AG04450 (cell line): ENCODE data around the gene VARS1. TPM values are rescaled to one million over a fixed set of nuclear protein-coding genes. Genes with fewer than 3 reads are reported as not detected.
A peak's percentile ranks its signal among the peaks of the same experiment; 100 is the strongest.

ENCODE experiments used
- CTCF ChIA-PET: fragments of 300-600, 350-600 bp; formaldehyde crosslinking; extraction: SDS; loops from one replicate; lab custom pipeline; 2022; ENCODE audit warnings: antibody characterized with exemption, inconsistent platforms; lab: Charles Lee
- POLR2A ChIA-PET: fragments of 350-600 bp; formaldehyde crosslinking; extraction: SDS; loops from one replicate; lab custom pipeline; 2021; ENCODE audit warnings: antibody characterized with exemption, inconsistent platforms; lab: Yijun Ruan, JAX
- DNase-seq: peaks from one replicate; pipeline ENCODE4 v3.0.0-alpha.2; 2011; ENCODE audit warnings: low read depth, low spot score
- H3K27ac ChIP-seq: one replicate; pipeline ENCODE4 v1.5.1; 2012; ENCODE audit warnings: low read depth, low read length, control low read depth
- H3K27me3 ChIP-seq: one replicate; pipeline ENCODE4 v1.6.0; 2012; ENCODE audit warnings: low read length; ENCODE audit not compliant: control insufficient read depth, insufficient read depth
- H3K4me3 ChIP-seq: 2 replicates; pipeline ENCODE4 v1.5.1; 2011; ENCODE audit warnings: mild to moderate bottlenecking, low read depth, low read length, control low read depth
- H3K9me3 ChIP-seq: 2 replicates; pipeline ENCODE4 v1.5.1; 2012; ENCODE audit warnings: low read length; ENCODE audit not compliant: control insufficient read depth, insufficient read depth
- polyA plus RNA-seq: library from polyadenylated mRNA; depleted of rRNA; stranded (reverse); fragments of >200 nt; gene quantifications from 2 replicates; pipeline ENCODE4 v1.2.3, GENCODE V29; 2011
- TF ChIP-seq, protein P1 (sequence below): IDR thresholded peaks from 2 replicates; pipeline ENCODE4 v1.5.1; 2011; ENCODE audit warnings: low read depth, low read length, control low read depth, inconsistent platforms

The VARS1 gene
- polyA plus RNA-seq, 1 experiment: 16.0 TPM

DNA sequence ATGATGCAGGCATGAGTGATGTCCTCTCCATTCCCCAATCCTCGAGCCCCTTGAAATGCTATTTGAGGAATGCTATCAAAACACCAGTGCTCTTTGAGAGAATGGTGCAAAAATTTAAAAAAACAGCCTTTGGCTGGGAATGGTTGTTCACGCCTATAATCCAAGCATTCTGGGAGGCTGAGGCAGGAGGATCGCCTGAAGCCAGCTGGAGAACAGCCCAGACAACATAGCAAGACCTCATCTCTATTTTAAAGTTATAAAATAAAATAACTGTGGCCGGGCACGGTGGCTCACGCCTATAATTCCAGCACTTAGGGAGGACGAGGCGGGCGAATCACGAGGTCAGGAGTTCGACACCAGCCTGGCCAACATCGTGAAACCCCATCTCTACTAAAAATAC is 4.2 kb upstream of the VARS1 start:
- Histone ChIP-seq H3K4me3 (no peak overlapping the region), H3K27me3 (no peaks in the 10 kb centered on the region), H3K27ac (no peak overlapping the region), H3K9me3 (no peaks in the 10 kb centered on the region)
- TF ChIP-seq, protein P1, sequence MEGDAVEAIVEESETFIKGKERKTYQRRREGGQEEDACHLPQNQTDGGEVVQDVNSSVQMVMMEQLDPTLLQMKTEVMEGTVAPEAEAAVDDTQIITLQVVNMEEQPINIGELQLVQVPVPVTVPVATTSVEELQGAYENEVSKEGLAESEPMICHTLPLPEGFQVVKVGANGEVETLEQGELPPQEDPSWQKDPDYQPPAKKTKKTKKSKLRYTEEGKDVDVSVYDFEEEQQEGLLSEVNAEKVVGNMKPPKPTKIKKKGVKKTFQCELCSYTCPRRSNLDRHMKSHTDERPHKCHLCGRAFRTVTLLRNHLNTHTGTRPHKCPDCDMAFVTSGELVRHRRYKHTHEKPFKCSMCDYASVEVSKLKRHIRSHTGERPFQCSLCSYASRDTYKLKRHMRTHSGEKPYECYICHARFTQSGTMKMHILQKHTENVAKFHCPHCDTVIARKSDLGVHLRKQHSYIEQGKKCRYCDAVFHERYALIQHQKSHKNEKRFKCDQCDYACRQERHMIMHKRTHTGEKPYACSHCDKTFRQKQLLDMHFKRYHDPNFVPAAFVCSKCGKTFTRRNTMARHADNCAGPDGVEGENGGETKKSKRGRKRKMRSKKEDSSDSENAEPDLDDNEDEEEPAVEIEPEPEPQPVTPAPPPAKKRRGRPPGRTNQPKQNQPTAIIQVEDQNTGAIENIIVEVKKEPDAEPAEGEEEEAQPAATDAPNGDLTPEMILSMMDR: no peak
- ChIA-PET CTCF (interaction anchor here (2.1 kb wide), 1 partner anchor 8 kb away, joined by 10 read pairs; no protein-coding TSS in a partner anchor), POLR2A (no interaction called here)
- no peak for DNase-seq

DNA sequence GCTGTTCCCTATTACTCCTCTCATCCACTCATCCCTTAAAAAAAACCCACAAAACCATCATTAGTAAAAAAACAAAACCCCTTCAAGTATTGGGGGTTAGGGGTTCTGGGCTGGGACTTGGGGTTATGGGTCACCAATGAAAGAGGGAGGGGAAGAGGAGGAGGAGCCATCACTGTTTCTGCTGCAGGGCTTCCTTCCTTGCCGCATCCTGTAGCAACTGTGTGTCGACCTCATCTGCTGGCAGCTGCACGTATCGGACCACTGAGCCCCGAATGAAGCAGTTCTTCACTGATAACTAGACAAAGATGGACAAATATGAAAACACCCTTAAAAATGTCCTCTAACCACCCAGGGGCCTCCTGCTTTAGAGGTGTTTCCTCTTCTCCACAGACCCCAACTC is 2.0 kb upstream of the VARS1 start:
- Histone ChIP-seq H3K9me3 (no peaks in the 10 kb centered on the region), H3K27ac (no peak overlapping the region), H3K27me3 (no peaks in the 10 kb centered on the region), H3K4me3 (no peak overlapping the region)
- ChIA-PET CTCF (no interaction called here), POLR2A (interaction anchor here (1.4 kb wide), 1 partner anchor 18 kb away, joined by 3 read pairs; the partner anchor contains the start of genes HSPA1A and HSPA1L)
- TF ChIP-seq, protein P1: no peak
- no peak for DNase-seq

DNA sequence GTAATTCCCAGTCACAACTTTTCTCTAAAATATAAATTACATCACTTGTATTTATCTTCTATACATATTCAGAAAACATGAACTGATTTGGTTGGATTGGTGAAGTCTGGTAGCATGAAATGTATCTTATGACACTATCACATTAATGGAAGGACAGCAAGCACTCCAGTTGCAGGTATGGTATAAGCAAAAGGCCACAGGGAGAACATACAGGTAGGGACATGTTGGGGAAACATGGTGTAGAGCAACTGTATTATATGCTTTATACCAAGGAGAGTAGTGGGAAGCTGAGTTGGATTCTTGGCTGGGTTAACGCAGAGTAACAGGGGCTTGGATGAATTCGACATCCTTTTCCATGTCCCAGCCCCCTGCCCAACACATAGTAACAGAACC is 1.4 kb upstream of the VARS1 start:
- POLR2A ChIA-PET: interaction anchor here (1.4 to 2.9 kb wide), 3 partner anchors 17 to 31 kb away, joined by 3 to 27 read pairs (median 5); partner anchors contain the start of genes HSPA1A, HSPA1B and HSPA1L
- no peaks in the 10 kb centered on the region for H3K27me3 ChIP-seq
- no peak overlapping the region for H3K4me3 ChIP-seq
- CTCF ChIA-PET: interaction anchor here (0.6 to 2.3 kb wide), 3 partner anchors 9 to 49 kb away, joined by 3 to 25 read pairs (median 5); partner anchors contain the start of gene LSM2
- TF ChIP-seq, protein P1: no peak
- H3K9me3 ChIP-seq: no peaks in the 10 kb centered on the region
- no peak for DNase-seq
- no peak overlapping the region for H3K27ac ChIP-seq

DNA sequence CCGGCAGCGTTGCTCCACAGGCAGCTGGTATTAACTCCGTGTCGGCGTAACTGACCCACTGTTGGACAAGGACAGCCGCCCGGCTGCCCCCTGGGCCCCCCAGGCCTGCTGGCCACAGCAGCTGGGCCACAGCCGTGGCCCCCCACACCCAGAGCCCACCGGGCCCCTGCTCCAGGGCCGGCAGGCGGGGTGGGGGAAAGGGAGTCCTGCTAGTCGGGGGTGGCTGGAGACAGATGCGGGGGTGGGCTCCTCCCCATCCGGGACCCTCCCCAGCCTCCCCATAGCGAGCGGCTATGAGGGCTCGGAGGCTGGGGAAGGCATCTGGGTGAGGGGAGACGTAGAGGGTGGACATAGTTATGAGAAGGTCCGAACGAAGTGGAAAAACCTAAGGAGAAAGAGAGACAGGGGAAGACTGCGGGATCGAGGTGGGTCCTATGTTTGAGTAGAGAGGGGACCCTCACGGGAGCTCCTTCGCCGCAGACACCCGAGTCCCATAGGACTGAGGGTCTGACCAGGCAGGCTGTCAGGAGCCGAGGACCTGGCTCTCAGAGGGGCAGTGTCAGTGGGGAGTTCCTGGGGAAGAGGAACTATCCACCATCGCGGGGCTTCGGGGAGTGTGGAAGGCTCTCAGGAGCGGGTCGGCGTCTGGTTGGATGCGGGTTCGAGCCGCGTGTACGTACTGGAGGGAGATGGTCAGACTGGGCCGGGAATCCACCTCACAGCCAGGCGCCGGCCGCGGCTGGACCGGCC is 511 bp downstream of the VARS1 start:
- ChIA-PET CTCF (interaction anchor here (1.0 to 2.3 kb wide), 6 partner anchors 8 to 80 kb away, joined by 3 to 25 read pairs (median 3); partner anchors contain the start of genes LSM2 and LY6G6D), POLR2A (interaction anchor here (0.6 to 2.9 kb wide), 7 partner anchors 12 to 112 kb away, joined by 3 to 27 read pairs (median 7); partner anchors contain the start of genes HSPA1A, HSPA1B, HSPA1L and LSM2)
- H3K9me3 ChIP-seq: no peaks in the 10 kb centered on the region
- H3K4me3 ChIP-seq: peak overlapping the region; percentile 84
- no peaks in the 10 kb centered on the region for H3K27me3 ChIP-seq
- H3K27ac ChIP-seq: peak overlapping the region; percentile 77
- DNase-seq: no peak
- TF ChIP-seq, protein P1: no peak
